K562 (cell line): ENCODE results near the gene CIAO1.

ENCODE experiments used
- ATF2 ChIP-seq: sonication (generic); formaldehyde crosslinking; IDR thresholded peaks from 2 replicates; pipeline ENCODE4 v1.8.1; 2022; ENCODE audit warnings: missing genetic modification reagents
- CTCF ChIP-seq, 3 experiments: IDR thresholded peaks in 2 of 3; conservative IDR thresholded peaks in 1 of 3; 2 replicates each; pipeline ENCODE4 v1.5.1; 2011 to 2012; ENCODE audit warnings: low read length in 3 of 3, mild to moderate bottlenecking in 3 of 3, control low read depth in 2 of 3, improper control_type of control experiment in 1 of 3, inconsistent platforms in 1 of 3, low read depth in 1 of 3, mixed read lengths in 1 of 3, moderate library complexity in 1 of 3; ENCODE audit not compliant: insufficient read depth in 2 of 3
- ELF1 ChIP-seq: fragments of 200-800 bp; sonication (Bioruptor generic); IDR thresholded peaks from 2 replicates; pipeline ENCODE4 v1.6.1; 2016; ENCODE audit warnings: missing genetic modification characterization, missing compliant biosample characterization
- EP300 ChIP-seq: IDR thresholded peaks from 2 replicates; pipeline ENCODE4 v1.6.1; 2012; ENCODE audit warnings: low read length, improper control_type of control experiment
- ESRRA ChIP-seq: fragments of 450-650 bp; IDR thresholded peaks from 2 replicates; pipeline ENCODE4 v1.6.1; 2014; ENCODE audit warnings: low read depth, mild to moderate bottlenecking, moderate library complexity, borderline replicate concordance
- GTF2E2 ChIP-seq: fragments of 200-800 bp; sonication (Bioruptor generic); IDR thresholded peaks from 2 replicates; pipeline ENCODE4 v1.6.1; 2016; ENCODE audit warnings: missing genetic modification characterization, missing compliant biosample characterization
- MXD1 ChIP-seq: fragments of 250-450 bp; sonication (Bioruptor Pico); IDR thresholded peaks from 2 replicates; pipeline ENCODE4 v1.8.0; 2021; ENCODE audit warnings: borderline replicate concordance, mild to moderate bottlenecking, moderate library complexity; ENCODE audit not compliant: poor library complexity, severe bottlenecking
- NBN ChIP-seq: fragments of 450-650 bp; IDR thresholded peaks from 2 replicates; pipeline ENCODE4 v1.6.1; 2016; ENCODE audit warnings: low read depth, mild to moderate bottlenecking
- POLR2AphosphoS2 ChIP-seq: IDR thresholded peaks from 2 replicates; pipeline ENCODE4 v1.6.1; 2012; ENCODE audit warnings: low read length, improper control_type of control experiment
- SIN3B ChIP-seq: fragments of 450-650 bp; IDR thresholded peaks from 2 replicates; pipeline ENCODE4 v1.6.1; 2017; ENCODE audit warnings: low read depth, mild to moderate bottlenecking, moderate library complexity
- THAP12 ChIP-seq: fragments of 250-450 bp; sonication (Bioruptor Pico); IDR thresholded peaks from 2 replicates; pipeline ENCODE4 v1.9.0; 2021; ENCODE audit warnings: mild to moderate bottlenecking, inconsistent platforms
- TRIM25 ChIP-seq: fragments of 450-650 bp; IDR thresholded peaks from 2 replicates; pipeline ENCODE4 v1.7.0; 2016; ENCODE audit warnings: borderline replicate concordance
- ZFX ChIP-seq: sonication (generic); formaldehyde crosslinking; IDR thresholded peaks from 2 replicates; pipeline ENCODE4 v1.8.0; 2022; ENCODE audit warnings: mild to moderate bottlenecking, missing genetic modification reagents, moderate library complexity
- ZNF184 ChIP-seq: sonication (generic); formaldehyde crosslinking; IDR thresholded peaks from 2 replicates; pipeline ENCODE4 v1.5.0; 2020; ENCODE audit warnings: missing genetic modification reagents

GRCh38 chr2:96265840-96266679 is at the start of gene CIAO1, which contains the start of gene TMEM127:
- no peak for TF ChIP-seq TRIM25
- peak; percentile 98 for TF ChIP-seq ELF1 (tag)
- TF ChIP-seq CTCF (IDR thresholded peaks at IDR 0.05 in 2 of 3, conservative IDR thresholded peaks at IDR 0.05 in 1 of 3; ENCODE audit: insufficient read depth in 2 of 3, low read depth in 1 of 3, low read length in 3 of 3): peak; percentile 19 to 37 (median 19); a peak in 4 of 6 replicates
- peak; percentile 93 for TF ChIP-seq ZFX (CRISPR knock-in tag)
- peak; percentile 44 for TF ChIP-seq MXD1 (CRISPR knock-in tag)
- no peak for TF ChIP-seq EP300
- TF ChIP-seq ATF2: no peak
- TF ChIP-seq POLR2AphosphoS2: no peak
- TF ChIP-seq NBN: peak; percentile 45; the same call in 1 of the 2 replicates
- TF ChIP-seq THAP12 (CRISPR knock-in tag): peak; percentile 82
- no peak for TF ChIP-seq GTF2E2 (tag)
- TF ChIP-seq ESRRA: peak; percentile 80
- peak; percentile 87 for TF ChIP-seq SIN3B
- TF ChIP-seq ZNF184 (CRISPR knock-in tag): no peak
